ENCODE measurements around the gene CDKAL1.

- no peak for TF ChIP-seq CTCF (IDR thresholded peaks at IDR 0.05)
- TF ChIP-seq POLR2AphosphoS5 (IDR thresholded peaks at IDR 0.05): no peak
- TF ChIP-seq POLR2A (IDR thresholded peaks at IDR 0.05): no peak
These were observed 747.1 kb downstream of the CDKAL1 start for GRCh38 chr6:21281366-21281765.
